GDM1 (cell line): ENCODE data around the gene SYNPO2L.
"Not testable (repeated sequence)": the region's sequence is repeated elsewhere in the genome, so short reads cannot be mapped to it uniquely, and the experiment has no call there.

Source experiments
- DNase-seq: peaks from one replicate; lab custom pipeline; 2025; lab: John Stamatoyannopoulos, UW

The SYNPO2L gene

DNA sequence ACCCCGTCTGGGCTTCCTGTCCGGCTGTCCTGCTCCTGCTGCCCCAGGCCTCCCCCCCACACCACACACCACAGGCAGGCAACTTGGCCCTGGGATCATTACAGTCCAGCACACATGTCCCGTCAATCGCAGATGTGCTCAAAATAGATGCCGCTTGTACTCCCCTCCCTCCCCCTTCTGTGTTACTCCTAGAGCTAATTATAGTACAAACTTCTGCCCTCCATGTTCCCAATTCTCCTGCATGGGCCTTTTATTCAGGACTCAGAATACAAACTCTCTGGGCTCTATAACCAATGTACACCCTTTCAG lies at the start of gene SYNPO2L:
Gene SYNPO2L (minus strand): TSS at position 40 of the 309 bp plus-strand sequence. CDS start 107 bp downstream, outside the sequence.
- DNase-seq: no peak

- not testable (repeated sequence) for DNase-seq
Measured at GRCh38 chr10:73703924-73704323, 48.1 kb upstream of the SYNPO2L start.

- DNase-seq: not testable (repeated sequence)
Measured at GRCh38 chr10:73698819-73699218, 43.0 kb upstream of the SYNPO2L start.

GRCh38 chr10:73697675-73698159 lies 41.9 kb upstream of the SYNPO2L start, which contains the start of gene AGAP5:
Gene AGAP5 (minus strand): TSS chr10:73698109. CDS start chr10:73697755, 354 bp downstream.
- not testable (repeated sequence) for DNase-seq

DNA sequence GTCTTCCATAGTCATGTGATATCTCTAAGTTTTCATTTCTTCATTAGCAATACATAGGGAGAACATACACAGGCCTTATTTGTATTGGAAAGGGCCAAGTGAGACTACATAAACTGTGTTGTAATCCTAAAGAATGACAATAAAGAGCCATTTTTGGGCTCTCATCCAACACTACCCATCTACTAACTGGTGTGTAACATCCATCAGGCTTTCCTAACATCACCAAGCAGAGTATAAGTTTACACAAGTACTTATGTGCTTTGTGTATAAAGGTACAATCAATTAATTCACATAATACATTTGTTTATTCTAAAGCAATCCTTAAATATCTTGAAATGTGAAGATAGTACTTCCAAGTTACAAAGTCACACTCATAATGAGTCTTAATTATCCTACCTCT lies 39.5 kb upstream of the SYNPO2L start:
- not testable (repeated sequence) for DNase-seq

- DNase-seq: not testable (repeated sequence)
Measured at GRCh38 chr10:73690755-73691154, 34.9 kb upstream of the SYNPO2L start.

GRCh38 chr10:73689596-73689995 lies 33.8 kb upstream of the SYNPO2L start:
- DNase-seq: not testable (repeated sequence)

GRCh38 chr10:73687641-73688040 lies 31.8 kb upstream of the SYNPO2L start:
- not testable (repeated sequence) for DNase-seq

- not testable (repeated sequence) for DNase-seq
Measured at GRCh38 chr10:73674546-73674945, 18.7 kb upstream of the SYNPO2L start.

DNA sequence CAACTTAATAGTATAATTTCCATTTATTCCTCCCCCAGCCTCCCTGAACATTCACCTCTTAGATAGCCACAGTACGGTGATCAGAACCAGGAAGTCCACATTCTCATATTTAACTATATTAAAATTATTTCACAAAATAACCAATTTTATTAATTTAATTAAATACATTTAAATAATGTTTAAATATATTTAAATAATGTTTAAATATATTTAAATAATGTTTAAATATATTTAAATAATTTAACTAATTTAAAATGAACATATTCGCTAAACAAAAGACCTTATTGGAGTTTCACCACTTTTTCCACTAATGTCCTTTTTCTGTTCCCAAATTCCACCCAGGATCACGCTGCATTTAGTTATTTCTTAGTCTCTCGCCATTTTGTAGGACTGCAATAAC lies 12.5 kb upstream of the SYNPO2L start:
- DNase-seq: not testable (repeated sequence)

DNA sequence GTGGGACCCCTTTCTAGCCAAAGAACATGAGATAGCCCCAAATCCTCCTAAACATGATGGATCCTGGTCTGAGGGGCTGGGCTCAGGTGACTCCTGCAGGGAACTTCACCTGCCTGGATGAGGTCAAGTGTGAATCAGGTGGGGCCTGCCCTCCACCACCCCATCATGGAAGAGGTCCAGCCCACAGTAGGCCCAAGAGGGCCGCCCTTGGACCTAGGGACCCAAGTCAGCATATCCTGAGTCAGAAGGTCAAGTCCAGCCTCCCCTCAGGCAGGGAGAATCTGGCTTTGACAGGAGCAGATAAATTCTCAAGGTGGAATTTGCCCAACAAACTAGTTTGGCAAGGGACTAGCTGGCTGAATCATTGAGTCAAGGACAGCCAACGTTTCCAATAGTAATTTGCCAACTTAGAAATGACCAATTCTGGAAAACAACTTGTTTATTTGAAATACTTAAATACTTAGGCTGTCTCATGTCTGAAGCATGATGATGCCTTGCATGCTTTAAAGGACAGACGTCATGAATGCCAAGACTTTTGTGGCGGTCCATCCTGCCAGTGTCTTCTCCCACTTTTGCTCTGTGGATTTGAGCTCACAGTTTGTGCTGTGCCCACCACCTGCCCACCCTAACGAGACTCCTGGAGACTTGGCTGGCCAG lies 10.5 kb upstream of the SYNPO2L start:
- DNase-seq: not testable (repeated sequence)

DNA sequence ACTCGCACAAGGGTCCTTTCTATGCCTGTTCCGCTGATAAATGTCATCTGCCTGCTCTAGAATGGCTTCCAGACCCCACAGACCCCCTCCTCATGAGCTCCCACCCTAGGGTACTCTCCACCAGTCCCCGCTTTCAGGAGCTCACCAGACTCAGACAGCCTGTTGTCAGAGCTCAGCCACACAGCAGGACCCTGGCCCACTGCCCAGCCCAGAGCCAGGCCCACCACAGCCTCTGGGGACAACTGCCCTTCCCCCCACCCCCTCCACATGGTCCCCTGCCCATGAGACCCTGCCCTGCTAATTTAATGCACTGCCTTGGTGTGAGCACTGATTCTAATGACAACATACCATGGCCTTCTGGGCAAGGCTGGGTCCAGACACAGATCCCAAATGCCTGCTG lies 9.8 kb upstream of the SYNPO2L start:
- DNase-seq: not testable (repeated sequence)

- DNase-seq: not testable (repeated sequence)
Measured at GRCh38 chr10:73664156-73665040, 8.6 kb upstream of the SYNPO2L start.

DNA sequence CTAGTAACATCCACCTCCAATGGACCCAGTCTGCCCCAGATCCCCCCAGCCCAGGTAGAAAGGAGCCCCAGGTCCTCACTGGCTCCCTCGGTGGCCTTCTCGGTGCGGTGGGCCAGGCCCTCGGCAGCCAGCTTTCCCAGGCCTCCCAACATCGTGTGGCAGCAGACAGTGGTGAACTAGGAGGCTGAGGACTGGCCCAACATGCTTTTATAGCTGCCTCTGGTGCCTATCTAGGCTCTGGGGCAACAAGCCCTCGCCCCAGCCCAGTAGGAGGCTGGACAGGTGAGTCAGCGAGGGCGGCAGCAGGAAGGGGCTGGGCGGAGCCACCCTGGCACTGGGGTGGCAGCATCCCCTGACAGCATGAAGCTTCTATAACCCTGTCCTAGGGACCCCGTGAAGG lies 7.8 kb upstream of the SYNPO2L start:
- not testable (repeated sequence) for DNase-seq

- not testable (repeated sequence) for DNase-seq
Measured at GRCh38 chr10:73662705-73663104, 6.9 kb upstream of the SYNPO2L start.

DNA sequence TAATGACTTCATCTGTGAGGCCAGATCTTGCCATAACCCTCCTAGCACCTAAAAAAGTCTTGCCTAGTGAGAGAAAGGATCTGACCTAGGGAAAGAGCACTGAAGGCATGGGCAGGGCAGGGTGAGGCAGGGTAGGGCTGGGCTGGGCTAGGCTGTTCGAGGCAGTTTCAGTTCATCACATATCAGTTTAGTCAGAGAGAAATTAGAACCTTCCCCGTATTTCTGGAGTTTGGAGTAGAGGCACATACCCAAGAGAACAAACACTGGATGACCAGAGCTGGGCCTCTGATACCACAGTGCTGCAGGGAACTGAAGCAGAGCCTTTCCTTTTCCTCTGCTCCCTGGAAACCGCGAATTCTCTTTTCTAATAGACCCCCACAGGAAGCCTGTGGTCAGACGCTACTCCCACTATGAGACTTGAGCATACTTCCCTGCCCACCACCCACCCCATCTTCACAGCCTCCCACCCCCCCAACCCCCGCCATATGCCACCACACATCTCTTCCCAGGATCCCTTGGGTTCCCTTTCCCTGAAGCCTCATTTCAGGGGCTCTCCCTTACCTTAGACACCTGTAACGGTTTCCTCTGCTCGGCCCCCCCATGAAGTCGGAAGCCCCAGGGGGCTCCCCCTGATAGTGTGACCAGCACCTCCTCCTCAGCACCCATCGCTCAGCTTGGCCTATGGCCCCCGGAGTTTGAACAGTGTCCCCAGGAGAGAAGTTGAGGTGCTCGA lies 406 bp downstream of the SYNPO2L start:
- DNase-seq: peak; percentile 22

DNA sequence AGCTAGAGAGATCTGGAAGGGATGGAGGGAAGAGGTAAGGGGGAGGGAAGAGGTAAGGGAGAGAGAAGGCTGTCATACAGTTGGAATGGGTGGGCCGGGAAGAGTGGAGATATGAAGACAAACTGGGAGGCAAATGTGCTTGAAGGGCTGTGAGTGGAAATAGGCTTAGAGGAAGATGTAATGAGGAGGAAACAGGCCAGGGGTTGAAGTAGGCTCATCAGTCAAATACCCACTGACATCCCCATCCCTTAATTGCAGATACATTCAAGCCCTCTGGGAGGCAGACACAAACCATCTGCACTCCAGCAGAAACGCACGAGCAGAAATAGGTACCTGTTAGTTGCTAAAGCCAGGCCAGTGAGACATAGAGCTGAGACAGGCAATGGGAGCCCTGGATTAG lies 2.1 kb downstream of the SYNPO2L start:
- DNase-seq: peak; percentile 53

DNA sequence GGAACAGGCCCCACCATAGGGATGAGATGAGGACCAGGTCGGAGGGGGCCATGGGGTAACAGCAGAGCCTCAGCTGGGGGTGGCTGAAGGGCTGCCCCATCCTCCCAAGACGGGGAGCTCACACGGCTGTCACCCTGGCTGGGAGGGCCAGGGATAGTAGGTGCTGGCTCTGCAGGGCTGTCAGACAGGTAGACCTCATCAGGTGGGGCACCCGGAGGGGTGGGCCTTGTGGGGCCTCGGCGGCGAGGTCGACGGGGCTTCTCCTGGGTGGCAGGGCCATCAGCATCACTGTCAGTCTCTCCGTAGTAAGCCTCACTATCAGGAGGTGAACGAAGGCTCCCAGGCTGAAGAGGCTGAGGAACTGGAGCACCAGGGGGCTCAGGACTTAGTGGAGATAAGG lies 2.6 kb downstream of the SYNPO2L start:
- no peak for DNase-seq

GRCh38 chr10:73650537-73651331 lies 5.1 kb downstream of the SYNPO2L start:
- DNase-seq: no peak

- no peak for DNase-seq
Measured at GRCh38 chr10:73649876-73650536, 5.8 kb downstream of the SYNPO2L start.
